ENCODE measurements around the gene SLIT3.

GRCh38 chr5:168934169-168934568, 366.8 kb downstream of the SLIT3 start:
- TF ChIP-seq NCOA2 (IDR thresholded peaks at IDR 0.05; ENCODE audit: partially characterized antibody in 2 of 2) (no peak), TCF3 (CRISPR knock-in tag; IDR thresholded peaks at IDR 0.05) (no peak), ZFP30 (CRISPR knock-in tag; IDR thresholded peaks at IDR 0.05; ENCODE audit: borderline replicate concordance) (no peak), CTCF (IDR thresholded peaks at IDR 0.05 in 2 of 3, conservative IDR thresholded peaks at IDR 0.05 in 1 of 3; ENCODE audit: insufficient read depth in 2 of 3, low read depth in 1 of 3, low read length in 3 of 3) (no peak), FOXA1 (IDR thresholded peaks at IDR 0.05; ENCODE audit: borderline replicate concordance) (no peak), RAD51 (IDR thresholded peaks at IDR 0.05; ENCODE audit: borderline replicate concordance, low read depth) (no peak)
